BE2C (cell line): ENCODE results near the gene SYNE4.

Experiments used
- DNase-seq: peaks from one replicate; pipeline ENCODE4 v3.0.0-alpha.2; 2020
- H3K27me3 ChIP-seq: fragments of 250-450 bp; sonication (Bioruptor Pico); 2 replicates; pipeline ENCODE4 v1.5.1; 2020; ENCODE audit warnings: mild to moderate bottlenecking
- H3K36me3 ChIP-seq: fragments of 250-450 bp; sonication (Bioruptor Pico); 2 replicates; pipeline ENCODE4 v1.5.1; 2020; ENCODE audit warnings: mild to moderate bottlenecking
- H3K4me1 ChIP-seq: fragments of 250-450 bp; sonication (Bioruptor Pico); 2 replicates; pipeline ENCODE4 v1.5.1; 2020
- H3K4me3 ChIP-seq: 2 replicates; pipeline ENCODE4 v1.5.1; 2011; ENCODE audit warnings: low read depth, low read length
- H3K9me3 ChIP-seq: fragments of 250-450 bp; sonication (Bioruptor Pico); 2 replicates; pipeline ENCODE4 v1.5.1; 2020
- CTCF ChIP-seq: IDR thresholded peaks from 2 replicates; pipeline ENCODE4 v1.5.1; 2012; ENCODE audit warnings: mild to moderate bottlenecking, low read depth, low read length

SYNE4 gene

GRCh38 chr19:36006955-36007354 is 1.7 kb downstream of the SYNE4 start:
- H3K27me3 ChIP-seq = no peaks in the 10 kb centered on the region
- no peak for TF ChIP-seq CTCF
- no peaks in the 10 kb centered on the region for H3K9me3 ChIP-seq
- no peak for DNase-seq
- H3K4me1 ChIP-seq = no peaks in the 10 kb centered on the region; the same call in none of the 2 replicates
- no peaks in the 10 kb centered on the region for H3K36me3 ChIP-seq
- H3K4me3 ChIP-seq = no peak overlapping the region

GRCh38 chr19:36003284-36003683 is 5.3 kb downstream of the SYNE4 start:
- Histone ChIP-seq H3K9me3 (no peaks in the 10 kb centered on the region), H3K27me3 (no peaks in the 10 kb centered on the region), H3K36me3 (peaks cover 14% of the 10 kb centered on the region), H3K4me1 (no peaks in the 10 kb centered on the region; the same call in 1 of the 2 replicates), H3K4me3 (no peak overlapping the region)
- DNase-seq = no peak
- no peak for TF ChIP-seq CTCF

- no peak for TF ChIP-seq CTCF
- H3K4me1 ChIP-seq = no peaks in the 10 kb centered on the region; the same call in 1 of the 2 replicates
- H3K4me3 ChIP-seq = no peak overlapping the region
- H3K36me3 ChIP-seq = peaks cover 14% of the 10 kb centered on the region
- no peak for DNase-seq
- H3K9me3 ChIP-seq = no peaks in the 10 kb centered on the region
- no peaks in the 10 kb centered on the region for H3K27me3 ChIP-seq
Measured at GRCh38 chr19:36001605-36002004, 7.0 kb downstream of the SYNE4 start.

GRCh38 chr19:35996777-35997176 is 11.8 kb downstream of the SYNE4 start:
- no peak for TF ChIP-seq CTCF

GRCh38 chr19:35995048-35995993 is 13.3 kb downstream of the SYNE4 start, which contains the start of gene SDHAF1:
Gene SDHAF1, plus strand, starts transcription at chr19:35995188. Its CDS starts 87 bp downstream, at chr19:35995275.
- Histone ChIP-seq H3K27me3 (no peaks in the 10 kb centered on the region), H3K4me3 (peak within 1 kb of the TSS; percentile 85), H3K36me3 (peaks cover 7% of the 10 kb centered on the region), H3K4me1 (no peaks in the 10 kb centered on the region), H3K9me3 (no peaks in the 10 kb centered on the region)
- peak; percentile 96 for DNase-seq
- TF ChIP-seq CTCF = no peak

More at GRCh38 chr19:35996777-35997176, 11.8 kb downstream of the SYNE4 start:
- peak overlapping the region; percentile 85 for H3K4me3 ChIP-seq
- H3K27me3 ChIP-seq = no peaks in the 10 kb centered on the region
- no peaks in the 10 kb centered on the region for H3K9me3 ChIP-seq
- H3K36me3 ChIP-seq = peaks cover 14% of the 10 kb centered on the region
- no peaks in the 10 kb centered on the region for H3K4me1 ChIP-seq
- DNase-seq = no peak
